GM06990 (cell line): ENCODE results near the gene ZNF880.
A peak's percentile ranks its signal among the peaks of the same experiment; 100 is the strongest.

ENCODE experiments used
- DNase-seq: peaks from one replicate; pipeline ENCODE4 v3.0.0-alpha.2; 2011; ENCODE audit not compliant: insufficient read length; ENCODE audit errors: extremely low read depth
- H3K27me3 ChIP-seq: replicated peaks from 2 replicates; pipeline ENCODE4 v1.6.0; 2011; ENCODE audit warnings: low read length; ENCODE audit not compliant: control insufficient read depth, insufficient read depth
- H3K36me3 ChIP-seq: 2 replicates; pipeline ENCODE4 v1.5.1; 2011; ENCODE audit warnings: low read length; ENCODE audit not compliant: control insufficient read depth, insufficient read depth
- H3K4me3 ChIP-seq: replicated peaks from 2 replicates; pipeline ENCODE4 v1.5.1; 2011; ENCODE audit warnings: low read depth, mild to moderate bottlenecking, control low read depth, low read length
- TF ChIP-seq, protein P1 (sequence below): IDR thresholded peaks from 2 replicates; pipeline ENCODE4 v1.5.1; 2011; ENCODE audit warnings: low read length, control low read depth, mild to moderate bottlenecking, inconsistent platforms; ENCODE audit not compliant: insufficient read depth, poor library complexity, severe bottlenecking

The ZNF880 gene

DNA sequence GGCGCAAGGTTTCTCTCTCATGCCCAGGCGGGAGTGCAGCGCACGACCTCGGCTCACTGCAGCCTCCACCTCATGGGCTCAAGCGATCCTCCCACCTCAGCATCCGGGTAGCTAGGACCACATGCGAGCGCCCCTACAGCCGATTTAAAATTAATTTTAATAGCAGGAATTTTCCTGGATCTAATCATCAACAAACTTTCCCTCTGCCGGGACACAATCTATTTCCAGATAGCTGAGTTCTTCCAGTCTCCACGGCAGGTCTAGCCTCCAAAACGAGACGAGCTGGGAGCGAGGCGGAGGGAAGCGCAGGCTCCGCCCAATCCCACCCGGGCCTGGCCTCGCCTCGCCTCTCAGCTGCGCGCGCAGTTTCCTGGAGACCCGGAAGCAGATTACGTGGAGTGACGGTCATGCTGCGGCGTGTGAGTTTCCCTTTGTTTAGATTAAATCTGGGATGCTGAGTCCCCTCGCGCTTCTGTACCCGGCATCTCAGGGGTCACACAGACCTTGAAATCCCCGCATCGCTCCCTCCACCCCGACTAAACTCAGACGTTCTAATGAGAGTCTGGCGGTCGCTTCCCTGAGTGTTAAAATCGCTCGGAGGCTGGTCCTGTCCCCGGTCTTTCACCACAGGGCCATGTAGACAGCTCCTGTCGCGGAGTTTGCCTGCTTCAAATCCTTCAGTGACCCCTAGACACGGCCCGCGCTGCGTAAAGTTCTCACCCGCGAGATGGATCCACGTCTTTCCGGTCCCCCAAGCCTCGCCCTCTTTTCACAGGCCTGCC lies at the start of gene ZNF880:
TSS of gene ZNF880 (plus strand) at position 365 of the 782 bp plus-strand sequence. CDS start at position 408, 43 bp downstream.
- peak; percentile 81 for DNase-seq
- no peaks in the 10 kb centered on the region for H3K27me3 ChIP-seq
- peaks cover 2% of the 10 kb centered on the region for H3K36me3 ChIP-seq
- TF ChIP-seq, protein P1, sequence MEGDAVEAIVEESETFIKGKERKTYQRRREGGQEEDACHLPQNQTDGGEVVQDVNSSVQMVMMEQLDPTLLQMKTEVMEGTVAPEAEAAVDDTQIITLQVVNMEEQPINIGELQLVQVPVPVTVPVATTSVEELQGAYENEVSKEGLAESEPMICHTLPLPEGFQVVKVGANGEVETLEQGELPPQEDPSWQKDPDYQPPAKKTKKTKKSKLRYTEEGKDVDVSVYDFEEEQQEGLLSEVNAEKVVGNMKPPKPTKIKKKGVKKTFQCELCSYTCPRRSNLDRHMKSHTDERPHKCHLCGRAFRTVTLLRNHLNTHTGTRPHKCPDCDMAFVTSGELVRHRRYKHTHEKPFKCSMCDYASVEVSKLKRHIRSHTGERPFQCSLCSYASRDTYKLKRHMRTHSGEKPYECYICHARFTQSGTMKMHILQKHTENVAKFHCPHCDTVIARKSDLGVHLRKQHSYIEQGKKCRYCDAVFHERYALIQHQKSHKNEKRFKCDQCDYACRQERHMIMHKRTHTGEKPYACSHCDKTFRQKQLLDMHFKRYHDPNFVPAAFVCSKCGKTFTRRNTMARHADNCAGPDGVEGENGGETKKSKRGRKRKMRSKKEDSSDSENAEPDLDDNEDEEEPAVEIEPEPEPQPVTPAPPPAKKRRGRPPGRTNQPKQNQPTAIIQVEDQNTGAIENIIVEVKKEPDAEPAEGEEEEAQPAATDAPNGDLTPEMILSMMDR: no peak
- H3K4me3 ChIP-seq: peak within 1 kb of the TSS; percentile 71

DNA sequence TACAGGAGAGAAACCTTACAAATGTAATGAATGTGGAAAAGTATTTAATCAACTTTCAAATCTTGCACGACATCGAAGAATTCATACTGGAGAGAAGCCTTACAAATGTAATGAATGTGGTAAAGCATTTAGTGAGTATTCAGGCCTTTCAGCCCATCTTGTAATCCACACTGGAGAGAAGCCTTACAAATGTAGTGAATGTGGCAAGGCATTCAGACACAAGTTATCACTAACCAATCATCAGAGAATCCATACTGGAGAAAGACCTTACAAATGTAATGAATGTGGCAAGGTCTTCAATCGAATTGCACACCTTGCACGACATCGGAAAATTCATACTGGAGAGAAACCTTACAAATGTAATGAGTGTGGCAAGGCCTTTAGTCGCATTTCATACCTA lies 47.3 kb upstream of the ZNF880 start:
- TF ChIP-seq, protein P1: no peak
- DNase-seq: no peak
- Histone ChIP-seq H3K36me3 (peaks cover 10% of the 10 kb centered on the region), H3K27me3 (no peaks in the 10 kb centered on the region), H3K4me3 (no peak overlapping the region)

DNA sequence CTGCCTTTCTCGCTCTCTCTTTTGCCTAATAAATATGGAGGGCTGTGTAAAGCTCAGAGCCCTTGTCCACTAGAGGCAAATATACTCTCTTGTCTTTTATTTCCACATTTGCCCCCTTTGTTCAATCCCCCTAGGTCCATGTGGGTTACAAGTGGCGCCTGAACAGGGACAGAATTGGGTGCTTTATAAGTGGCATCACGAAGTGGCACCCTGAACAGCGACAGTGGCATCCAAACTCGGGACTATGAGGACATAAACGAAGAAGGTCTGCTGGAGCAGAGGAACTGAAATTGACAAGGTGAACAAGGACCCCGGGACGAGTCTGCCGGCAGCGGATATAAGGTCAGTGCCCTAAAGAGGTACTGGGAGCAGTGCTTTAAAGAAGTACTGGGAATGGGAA lies 38.0 kb upstream of the ZNF880 start:
- H3K36me3 ChIP-seq: no peaks in the 10 kb centered on the region
- TF ChIP-seq, protein P1: no peak
- DNase-seq: no peak
- no peaks in the 10 kb centered on the region for H3K27me3 ChIP-seq
- no peak overlapping the region for H3K4me3 ChIP-seq

DNA sequence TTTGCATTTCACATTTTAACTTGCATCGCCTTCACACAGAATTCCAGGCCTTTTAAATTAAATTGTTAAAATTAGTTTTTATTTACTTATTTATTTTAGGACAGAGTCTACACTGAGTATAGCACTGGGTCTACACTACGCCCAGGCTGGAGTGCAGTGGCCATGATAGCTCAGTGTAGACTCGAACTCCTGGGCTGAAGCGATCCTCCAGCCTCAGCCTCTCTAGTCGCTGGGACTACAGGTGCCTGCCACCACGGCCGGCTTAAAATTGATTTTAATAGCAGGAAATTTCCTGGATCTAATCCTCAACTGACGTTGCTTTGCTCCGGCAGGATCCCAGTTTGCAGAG lies 34.0 kb upstream of the ZNF880 start:
- no peak for DNase-seq
- TF ChIP-seq, protein P1: no peak
- Histone ChIP-seq H3K4me3 (peak overlapping the region; percentile 79), H3K27me3 (no peaks in the 10 kb centered on the region), H3K36me3 (no peaks in the 10 kb centered on the region)

DNA sequence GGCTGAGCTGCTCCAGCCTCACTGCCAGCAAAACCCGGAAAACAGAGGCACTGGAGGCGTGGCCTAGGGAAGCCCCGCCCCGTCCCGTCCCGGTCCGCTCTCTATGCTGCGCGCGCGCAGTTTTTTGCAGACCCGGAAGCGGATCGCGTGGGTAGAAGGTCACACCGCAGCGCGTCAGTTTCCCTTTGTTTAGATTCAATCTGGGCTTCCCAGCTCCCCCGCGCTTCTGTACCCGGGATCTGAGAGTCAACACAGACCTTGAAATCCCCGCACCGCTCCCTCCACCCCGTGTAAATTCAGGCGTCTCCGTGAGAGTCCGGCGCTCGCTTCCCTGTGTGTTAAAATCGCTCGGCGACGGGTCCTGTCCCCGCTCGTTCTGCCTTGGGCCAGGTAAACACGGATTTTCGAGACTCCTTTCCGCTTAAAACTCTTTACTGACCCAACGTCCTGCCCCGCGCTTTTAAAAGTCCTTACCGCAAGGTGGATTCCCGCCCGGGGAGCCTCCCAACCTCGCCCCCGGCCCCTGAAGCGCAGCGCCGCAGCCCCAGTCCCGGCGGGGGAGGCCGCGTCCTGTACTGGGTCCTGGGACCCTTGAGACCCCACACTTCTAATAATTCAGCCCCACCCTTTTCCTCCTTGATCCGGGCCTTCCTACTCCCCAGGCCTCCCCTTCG lies 33.5 kb upstream of the ZNF880 start, which contains the start of gene ZNF610:
TSS of gene ZNF610 (plus strand) at position 127 of the 674 bp plus-strand sequence. CDS start 12,930 bp downstream, outside the sequence.
- Histone ChIP-seq H3K36me3 (no peaks in the 10 kb centered on the region), H3K4me3 (peak within 1 kb of the TSS; percentile 79), H3K27me3 (no peaks in the 10 kb centered on the region)
- TF ChIP-seq, protein P1: no peak
- peak; percentile 86 for DNase-seq
